IMR-90 (cell line): ENCODE results near the gene ALDOB.

ENCODE experiments used
- CTCF ChIP-seq: conservative IDR thresholded peaks from 2 replicates; pipeline ENCODE4 v1.5.1; 2012; ENCODE audit warnings: mild to moderate bottlenecking, low read depth, low read length, improper control_type of control experiment
- POLR2A ChIP-seq: IDR thresholded peaks from 2 replicates; pipeline ENCODE4 v1.6.1; 2012; ENCODE audit warnings: mild to moderate bottlenecking, low read depth, low read length
- RCOR1 ChIP-seq: IDR thresholded peaks from 2 replicates; pipeline ENCODE4 v1.6.1; 2012; ENCODE audit warnings: mild to moderate bottlenecking, low read length, improper control_type of control experiment; ENCODE audit not compliant: insufficient replicate concordance
- RFX5 ChIP-seq: IDR thresholded peaks from 2 replicates; pipeline ENCODE4 v1.8.0; 2012; ENCODE audit warnings: low read depth, mild to moderate bottlenecking, low read length, moderate library complexity
- TF ChIP-seq, protein P1 (sequence below): fragments of 150-350 bp; IDR thresholded peaks from 2 replicates; pipeline ENCODE4 v1.6.1; 2017; ENCODE audit warnings: mild to moderate bottlenecking, antibody characterized with exemption, low read length, low read depth

DNA sequence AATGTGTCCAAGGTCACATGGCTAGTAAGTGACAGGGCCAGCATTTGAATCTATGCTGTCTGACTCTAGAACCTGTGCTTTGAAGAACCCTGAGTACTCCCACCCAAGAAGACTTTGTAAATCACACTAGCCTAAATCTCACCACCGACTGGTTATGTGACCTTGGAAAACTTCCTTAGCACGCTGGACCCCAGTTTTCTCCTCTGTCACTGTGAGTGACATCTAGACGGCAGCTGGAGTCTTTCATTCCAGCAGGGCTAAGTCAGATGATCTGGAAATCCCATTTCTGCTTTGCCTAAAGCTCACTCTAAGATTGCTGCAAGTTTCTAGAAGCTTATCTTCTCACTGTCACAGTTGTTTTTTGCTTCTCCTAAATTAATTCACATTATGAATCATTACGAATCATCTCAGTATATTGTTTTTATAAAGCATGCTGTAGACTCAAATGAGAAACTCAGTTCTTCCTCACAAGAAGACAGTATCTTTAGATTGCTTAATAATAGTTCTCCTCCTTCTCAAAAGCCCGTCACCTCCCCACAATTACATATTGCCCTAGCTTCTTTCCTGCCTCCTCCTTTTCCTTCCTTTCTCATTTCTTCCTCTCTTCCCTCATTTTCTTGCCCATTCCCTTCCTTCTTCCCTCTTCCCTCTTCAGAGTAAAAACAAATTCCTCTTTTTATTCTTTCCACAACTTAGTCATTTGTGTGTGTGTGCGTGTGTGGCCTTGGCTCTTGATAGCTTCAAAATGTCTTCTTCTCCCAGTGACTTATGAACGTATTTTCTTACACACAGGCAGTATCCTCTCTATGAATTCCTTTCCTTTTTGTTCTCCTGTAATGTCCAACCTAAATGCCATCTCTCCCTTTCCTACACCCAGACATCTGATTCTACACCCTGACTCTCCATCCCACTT is 16.8 kb downstream of the ALDOB start:
- no peak for TF ChIP-seq CTCF
- TF ChIP-seq RFX5, result no peak
- TF ChIP-seq RCOR1, result no peak
- TF ChIP-seq, protein P1, sequence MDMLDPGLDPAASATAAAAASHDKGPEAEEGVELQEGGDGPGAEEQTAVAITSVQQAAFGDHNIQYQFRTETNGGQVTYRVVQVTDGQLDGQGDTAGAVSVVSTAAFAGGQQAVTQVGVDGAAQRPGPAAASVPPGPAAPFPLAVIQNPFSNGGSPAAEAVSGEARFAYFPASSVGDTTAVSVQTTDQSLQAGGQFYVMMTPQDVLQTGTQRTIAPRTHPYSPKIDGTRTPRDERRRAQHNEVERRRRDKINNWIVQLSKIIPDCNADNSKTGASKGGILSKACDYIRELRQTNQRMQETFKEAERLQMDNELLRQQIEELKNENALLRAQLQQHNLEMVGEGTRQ, result no peak
- TF ChIP-seq POLR2A, result no peak
